GM12878 (cell line): Measurements from ENCODE around the gene SMIM22. TPM values are rescaled to one million over a fixed set of nuclear protein-coding genes. Genes with fewer than 3 reads are reported as not detected.

Source experiments
- NFYA ChIP-seq: IDR thresholded peaks from 2 replicates; pipeline ENCODE4 v1.6.1; 2011; ENCODE audit warnings: low read depth, mild to moderate bottlenecking, low read length, improper control_type of control experiment, borderline replicate concordance
- POLR2AphosphoS5 ChIP-seq: IDR thresholded peaks from 2 replicates; pipeline ENCODE4 v1.6.1; 2011; ENCODE audit warnings: mild to moderate bottlenecking, low read length, inconsistent platforms
- RAD51 ChIP-seq: fragments of 450-650 bp; IDR thresholded peaks from 2 replicates; pipeline ENCODE4 v1.6.1; 2016; ENCODE audit warnings: moderate library complexity, mild to moderate bottlenecking, inconsistent platforms
- SIX5 ChIP-seq: IDR thresholded peaks from 2 replicates; pipeline ENCODE4 v1.6.1; 2011; ENCODE audit warnings: mild to moderate bottlenecking, low read depth, low read length, moderate library complexity; ENCODE audit not compliant: severe bottlenecking
- USF1 ChIP-seq: IDR thresholded peaks from 2 replicates; pipeline ENCODE4 v1.6.1; 2011; ENCODE audit warnings: borderline replicate concordance, low read depth, mild to moderate bottlenecking, moderate library complexity, mixed read lengths, low read length; ENCODE audit not compliant: insufficient read depth; ENCODE audit errors: extremely low read length
- ZBTB11 ChIP-seq: fragments of 450-650 bp; formaldehyde crosslinking; IDR thresholded peaks from 2 replicates; pipeline ENCODE4 v1.5.0; 2022; ENCODE audit warnings: mild to moderate bottlenecking, missing genetic modification characterization
- ZNF207 ChIP-seq: fragments of 450-650 bp; IDR thresholded peaks from 2 replicates; pipeline ENCODE4 v1.6.1; 2014; ENCODE audit warnings: antibody characterized with exemption, mild to moderate bottlenecking, borderline replicate concordance
- ZNF384 ChIP-seq: IDR thresholded peaks from 2 replicates; pipeline ENCODE4 v1.6.1; 2012; ENCODE audit warnings: low read depth, mild to moderate bottlenecking, low read length, improper control_type of control experiment, borderline replicate concordance
- polyA plus RNA-seq, 11 experiments: library from polyadenylated mRNA; depleted of rRNA in 4 of 11; unstranded in 6 of 11; stranded (reverse) in 5 of 11; fragments of >200 nt; fragmentation: Nextera tagmentation in 4 of 11; fragmentation: Illumina TruSeq in 1 of 11; extraction: Ambion mirVana in 4 of 11; extraction: Trizol in 1 of 11; gene quantifications; 1 replicate in 1 of 11; 2 replicates in 10 of 11; pipeline versions ENCODE4 v1.2.1 to v1.2.3, GENCODE V29; 2011 to 2016; ENCODE audit warnings: inconsistent platforms in 2 of 11, missing spikeins in 2 of 11, low read depth in 1 of 11
- total RNA-seq, 4 experiments: library from RNA; depleted of rRNA in 3 of 4; stranded (reverse); fragments of >200 nt in 3 of 4; fragmentation: Illumina TruSeq in 1 of 4; extraction: Trizol in 1 of 4; gene quantifications; 2 replicates each; pipeline versions ENCODE4 v1.2.1 to v1.2.3, GENCODE V29; 2013 to 2021

Gene SMIM22
- total and polyA plus RNA-seq, 10 of the 15 experiments (the other 5 are each of a cell fraction or from before 2014, with no cell fraction given) = 0.83 TPM; not detected in 9

GRCh38 chr16:4771646-4772045 lies 23.5 kb upstream of the SMIM22 start (continued):
- TF ChIP-seq ZBTB11 (CRISPR knock-in tag) (no peak), ZNF384 (0 out of 2 replicates have a peak, but pooled peaks have one; percentile 20), RAD51 (peak; percentile 79; the same call in 1 of the 2 replicates), NFYA (no peak), USF1 (peak; percentile 25), ZNF207 (no peak), SIX5 (no peak), POLR2AphosphoS5 (no peak)
